MCF 10A (cell line): ENCODE results near the gene TSC22D2. TPM values are rescaled to one million over a fixed set of nuclear protein-coding genes. Genes with fewer than 3 reads are reported as not detected.

ENCODE experiments used
- BruUV-seq: library from RNA; stranded (reverse); fragments of 400-500 nt; replicated peaks from 2 replicates; lab custom pipeline; 2021; lab: Mats Ljungman, UMichigan
- CTCF ChIA-PET: fragments of 300-600 bp; sonication (Branson Sonifier 250); formaldehyde crosslinking; extraction: SDS; loops from one replicate; lab custom pipeline; 2021; ENCODE audit warnings: antibody characterized with exemption, inconsistent platforms; lab: Yijun Ruan, JAX
- POLR2A ChIA-PET: fragments of 300-600, 350-650 bp; sonication (Branson Sonifier 250); formaldehyde crosslinking; extraction: SDS; loops from one replicate; lab custom pipeline; 2020; ENCODE audit warnings: antibody characterized with exemption, inconsistent platforms; lab: Yijun Ruan, JAX
- DNase-seq: peaks from one replicate; pipeline ENCODE4 v3.0.0-alpha.2; 2018; ENCODE audit not compliant: unreplicated experiment
- H3K27ac Mint-ChIP-seq: one replicate; pipeline ENCODE4 v1.8.0; 2022; ENCODE audit warnings: mild to moderate bottlenecking, low read depth, mixed read lengths; ENCODE audit not compliant: unreplicated experiment
- H3K27me3 Mint-ChIP-seq: one replicate; pipeline ENCODE4 v1.8.0; 2022; ENCODE audit warnings: mixed read lengths; ENCODE audit not compliant: insufficient read depth, unreplicated experiment
- H3K36me3 Mint-ChIP-seq: one replicate; pipeline ENCODE4 v1.8.0; 2022; ENCODE audit warnings: mild to moderate bottlenecking, moderate library complexity, mixed read lengths; ENCODE audit not compliant: insufficient read depth, unreplicated experiment
- H3K4me1 Mint-ChIP-seq: one replicate; pipeline ENCODE4 v1.8.0; 2022; ENCODE audit warnings: mixed read lengths; ENCODE audit not compliant: insufficient read depth, unreplicated experiment
- H3K4me3 Mint-ChIP-seq: one replicate; pipeline ENCODE4 v1.8.0; 2022; ENCODE audit warnings: mild to moderate bottlenecking, moderate library complexity, mixed read lengths; ENCODE audit not compliant: unreplicated experiment
- H3K9me3 Mint-ChIP-seq: one replicate; pipeline ENCODE4 v1.8.0; 2022; ENCODE audit warnings: mixed read lengths; ENCODE audit not compliant: unreplicated experiment
- CTCF ChIP-seq: fragments of 200-600 bp; IDR thresholded peaks from one replicate; pipeline ENCODE4 v1.8.0; 2022; ENCODE audit warnings: antibody characterized with exemption, mild to moderate bottlenecking; ENCODE audit not compliant: unreplicated experiment
- intact Hi-C: fragments of 100-400 bp; cut with micrococcal nuclease; formaldehyde crosslinking; loops from 2 replicates; pipeline ENCODE4 v1.14.1; 2022
- total RNA-seq: library from RNA; stranded (reverse); gene quantifications from 2 replicates; pipeline ENCODE4 v1.2.3, GENCODE V29; 2022

Gene TSC22D2
- total RNA-seq, 1 experiment from 2014 or later: 31.2 TPM

GRCh38 chr3:150396491-150396890 is 11.6 kb upstream of the TSC22D2 start:
- Mint-ChIP-seq H3K9me3 (no peaks in the 10 kb centered on the region), H3K36me3 (peaks cover 8% of the 10 kb centered on the region), H3K4me1 (no peaks in the 10 kb centered on the region), H3K27ac (no peak overlapping the region), H3K4me3 (no peak overlapping the region), H3K27me3 (no peaks in the 10 kb centered on the region)
- no TSS peak for BruUV-seq
- CTCF ChIA-PET: interaction anchor here (0.7 to 1.6 kb wide), 4 partner anchors 30 to 574 kb away, joined by 3 read pairs; no protein-coding TSS in a partner anchor
- no peak for TF ChIP-seq CTCF
- POLR2A ChIA-PET: interaction anchor here (0.6 to 8.4 kb wide), 5 partner anchors 12 to 621 kb away, joined by 3 to 67 read pairs (median 3); partner anchors contain the start of gene TSC22D2
- intact Hi-C loops: no loop called here
- DNase-seq: no peak

DNA sequence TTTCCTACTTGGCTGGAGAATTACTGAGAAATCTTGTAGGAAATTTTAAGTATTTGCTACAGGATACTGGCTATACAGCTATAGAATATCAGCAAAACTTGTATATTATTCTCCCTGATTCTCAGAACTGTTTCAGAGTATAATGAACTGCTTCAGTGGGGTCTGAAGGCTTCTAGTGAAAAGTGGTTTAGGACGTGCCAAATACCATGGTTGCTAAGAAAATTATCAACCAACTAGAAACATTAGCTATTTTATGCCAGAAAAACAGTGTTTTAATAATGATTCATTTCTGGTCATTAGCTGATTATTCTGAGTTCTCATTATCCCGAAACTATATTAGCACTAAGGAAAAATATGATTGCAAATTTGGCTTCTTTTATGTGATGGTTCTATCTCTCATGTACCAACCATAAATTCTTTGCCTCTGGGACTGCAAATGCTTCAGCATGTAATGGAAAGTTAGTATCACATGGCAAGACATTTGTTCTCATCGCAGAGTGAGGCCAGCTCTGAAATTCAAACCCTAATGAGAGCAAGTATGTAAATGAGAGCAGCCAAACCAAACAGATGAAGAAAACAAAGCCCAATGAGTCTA is 11.0 kb upstream of the TSC22D2 start:
- no TSS peak for BruUV-seq
- no peak overlapping the region for H3K4me3 Mint-ChIP-seq
- no peaks in the 10 kb centered on the region for H3K27me3 Mint-ChIP-seq
- no peak for TF ChIP-seq CTCF
- POLR2A ChIA-PET: interaction anchor here (0.6 to 8.4 kb wide), 5 partner anchors 11 to 150 kb away, joined by 3 to 67 read pairs (median 4); partner anchors contain the start of gene TSC22D2
- CTCF ChIA-PET: interaction anchor here (0.7 to 1.6 kb wide), 5 partner anchors 29 to 573 kb away, joined by 3 read pairs; no protein-coding TSS in a partner anchor
- H3K4me1 Mint-ChIP-seq: no peaks in the 10 kb centered on the region
- intact Hi-C loops: no loop called here
- no peaks in the 10 kb centered on the region for H3K9me3 Mint-ChIP-seq
- no peak for DNase-seq
- no peak overlapping the region for H3K27ac Mint-ChIP-seq
- peaks cover 3% of the 10 kb centered on the region for H3K36me3 Mint-ChIP-seq

GRCh38 chr3:150399060-150399459 is 9.0 kb upstream of the TSC22D2 start:
- Mint-ChIP-seq H3K4me1 (no peaks in the 10 kb centered on the region), H3K27me3 (no peaks in the 10 kb centered on the region), H3K4me3 (no peak overlapping the region), H3K27ac (no peak overlapping the region), H3K9me3 (no peaks in the 10 kb centered on the region), H3K36me3 (no peaks in the 10 kb centered on the region)
- no TSS peak for BruUV-seq
- TF ChIP-seq CTCF: no peak
- ChIA-PET POLR2A (interaction anchor here (1.9 kb wide), 1 partner anchor 10 kb away, joined by 7 read pairs; the partner anchor contains the start of gene TSC22D2), CTCF (no interaction called here)
- intact Hi-C loops: no loop called here
- DNase-seq: no peak

DNA sequence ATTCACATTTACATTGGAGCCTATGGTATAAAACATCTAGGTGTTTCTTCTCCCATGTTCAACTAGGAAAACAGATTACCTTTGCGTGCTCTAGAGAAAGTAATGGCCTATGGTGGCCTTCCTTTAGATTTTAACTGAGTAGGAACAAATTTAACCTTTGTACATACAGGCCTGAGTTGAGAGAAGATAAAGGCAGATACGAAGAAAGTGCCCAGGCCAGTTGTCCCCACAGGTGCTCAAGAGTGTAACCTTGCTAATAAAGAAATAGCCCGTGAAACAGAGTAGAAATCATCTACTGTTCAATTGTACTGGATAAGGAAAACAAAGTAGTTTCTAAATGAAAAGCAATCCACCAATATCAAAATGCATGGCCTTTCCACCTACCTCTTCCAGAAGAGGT is 6.8 kb upstream of the TSC22D2 start:
- no peaks in the 10 kb centered on the region for H3K27me3 Mint-ChIP-seq
- CTCF ChIA-PET: interaction anchor here (0.7 to 0.8 kb wide), 2 partner anchors 20 to 34 kb away, joined by 3 to 4 read pairs; no protein-coding TSS in a partner anchor

More for the DNA sequence above, 6.8 kb upstream of the TSC22D2 start:
- Mint-ChIP-seq H3K27ac (no peak overlapping the region), H3K9me3 (no peaks in the 10 kb centered on the region), H3K4me3 (no peak overlapping the region), H3K36me3 (no peaks in the 10 kb centered on the region), H3K4me1 (no peaks in the 10 kb centered on the region)
- no peak for DNase-seq
- BruUV-seq: no TSS peak
- POLR2A ChIA-PET: no interaction called here
- TF ChIP-seq CTCF: no peak
- intact Hi-C loops: no loop called here
